Dedifferentiated amniotic fluid mesenchymal stem cell (primary cell): Measurements from ENCODE around the gene BAZ1A.
A peak's percentile ranks its signal among the peaks of the same experiment; 100 is the strongest.
"Not testable (repeated sequence)": the region's sequence is repeated elsewhere in the genome, so short reads cannot be mapped to it uniquely, and the experiment has no call there.

Experiments used
- DNase-seq: peaks from one replicate; pipeline ENCODE4 v3.0.0-alpha.2; 2016; ENCODE audit errors: extremely low spot score

The BAZ1A gene

GRCh38 chr14:34853041-34853440 lies 22.1 kb downstream of the BAZ1A start:
- DNase-seq = no peak

GRCh38 chr14:34851395-34851794 lies 23.8 kb downstream of the BAZ1A start:
- DNase-seq = no peak

GRCh38 chr14:34845869-34846268 lies 29.3 kb downstream of the BAZ1A start:
- DNase-seq = no peak

GRCh38 chr14:34843011-34843554 lies 32.1 kb downstream of the BAZ1A start:
- DNase-seq = peak; percentile 65

- DNase-seq = no peak
Observed at GRCh38 chr14:34837801-34838322, 37.3 kb downstream of the BAZ1A start.

GRCh38 chr14:34835312-34835711 lies 39.8 kb downstream of the BAZ1A start:
- DNase-seq = no peak

GRCh38 chr14:34833549-34834523 lies 41.3 kb downstream of the BAZ1A start:
- DNase-seq = no peak

GRCh38 chr14:34826661-34827060 lies 48.5 kb downstream of the BAZ1A start:
- no peak for DNase-seq

- no peak for DNase-seq
Observed at GRCh38 chr14:34824826-34825225, 50.3 kb downstream of the BAZ1A start.

GRCh38 chr14:34824256-34824655 lies 50.9 kb downstream of the BAZ1A start:
- no peak for DNase-seq

GRCh38 chr14:34817768-34818167 lies 57.4 kb downstream of the BAZ1A start:
- no peak for DNase-seq

- DNase-seq = no peak
Observed at GRCh38 chr14:34810028-34810427, 65.1 kb downstream of the BAZ1A start.

- DNase-seq = no peak
Observed at GRCh38 chr14:34806257-34806656, 68.9 kb downstream of the BAZ1A start.

- DNase-seq = no peak
Observed at GRCh38 chr14:34804933-34805332, 70.2 kb downstream of the BAZ1A start.

GRCh38 chr14:34798861-34799260 lies 76.3 kb downstream of the BAZ1A start:
- DNase-seq = not testable (repeated sequence)

- DNase-seq = no peak
Observed at GRCh38 chr14:34797747-34798583, 77.2 kb downstream of the BAZ1A start.

GRCh38 chr14:34796902-34797301 lies 78.3 kb downstream of the BAZ1A start:
- DNase-seq = no peak

GRCh38 chr14:34794941-34795340 lies 80.2 kb downstream of the BAZ1A start:
- DNase-seq = no peak

GRCh38 chr14:34794217-34794616 lies 80.9 kb downstream of the BAZ1A start:
- no peak for DNase-seq

- DNase-seq = no peak
Observed at GRCh38 chr14:34792598-34792997, 82.6 kb downstream of the BAZ1A start.

- DNase-seq = no peak
Observed at GRCh38 chr14:34785223-34786006, 89.7 kb downstream of the BAZ1A start.
